HG03025 (cell line): Measurements from ENCODE around the gene FUT1.

Experiments
- ATAC-seq: cut with Tn5 transposase; IDR thresholded peaks from one replicate; pipeline ENCODE4 v1.9.1; 2021; ENCODE audit warnings: mild to moderate bottlenecking, moderate library complexity; ENCODE audit not compliant: unreplicated experiment, low FRiP score

Gene FUT1

DNA sequence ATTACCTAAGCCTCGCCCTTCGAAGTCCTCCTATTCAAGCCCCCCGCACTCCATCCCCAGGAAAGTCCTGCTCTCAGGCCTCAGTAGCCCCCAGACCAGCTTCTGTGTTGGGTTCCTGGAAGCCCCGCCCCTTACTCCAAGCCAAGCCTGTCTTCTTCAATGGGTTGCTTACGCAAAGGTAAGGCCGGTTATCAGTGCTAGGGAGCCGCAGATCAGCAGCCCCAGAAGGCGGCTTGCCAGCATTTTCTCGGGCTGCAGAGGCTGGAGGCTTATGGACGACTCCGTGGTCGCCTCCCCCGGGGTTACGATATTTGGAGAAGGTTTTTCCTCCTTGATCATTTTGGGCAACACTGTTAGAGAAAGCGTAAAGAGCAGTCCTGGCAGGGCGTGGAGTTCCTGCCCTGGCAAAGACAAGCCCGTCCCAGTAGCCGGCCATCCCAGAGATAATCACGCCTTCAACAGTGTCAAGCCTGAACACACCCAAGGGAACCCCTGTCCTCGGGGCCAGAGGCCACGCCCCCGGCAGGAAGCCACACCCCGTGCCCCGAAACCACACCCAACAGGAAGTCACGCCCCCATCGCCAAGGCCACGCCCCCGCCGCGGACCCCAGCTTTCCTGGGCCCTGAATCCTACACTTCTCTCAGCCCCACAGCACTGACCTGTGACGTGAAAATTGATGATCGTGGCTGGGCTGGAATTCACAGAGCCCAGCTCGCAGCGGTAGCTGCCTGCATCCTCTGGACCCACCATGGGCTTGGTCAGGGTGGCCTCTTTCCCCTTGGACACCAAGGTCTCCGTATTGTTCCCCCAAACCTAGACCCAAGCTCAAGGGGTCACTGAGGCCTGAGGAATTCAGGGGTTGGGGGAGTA, 11.1 kb downstream of the FUT1 start:
- no peak for ATAC-seq

DNA sequence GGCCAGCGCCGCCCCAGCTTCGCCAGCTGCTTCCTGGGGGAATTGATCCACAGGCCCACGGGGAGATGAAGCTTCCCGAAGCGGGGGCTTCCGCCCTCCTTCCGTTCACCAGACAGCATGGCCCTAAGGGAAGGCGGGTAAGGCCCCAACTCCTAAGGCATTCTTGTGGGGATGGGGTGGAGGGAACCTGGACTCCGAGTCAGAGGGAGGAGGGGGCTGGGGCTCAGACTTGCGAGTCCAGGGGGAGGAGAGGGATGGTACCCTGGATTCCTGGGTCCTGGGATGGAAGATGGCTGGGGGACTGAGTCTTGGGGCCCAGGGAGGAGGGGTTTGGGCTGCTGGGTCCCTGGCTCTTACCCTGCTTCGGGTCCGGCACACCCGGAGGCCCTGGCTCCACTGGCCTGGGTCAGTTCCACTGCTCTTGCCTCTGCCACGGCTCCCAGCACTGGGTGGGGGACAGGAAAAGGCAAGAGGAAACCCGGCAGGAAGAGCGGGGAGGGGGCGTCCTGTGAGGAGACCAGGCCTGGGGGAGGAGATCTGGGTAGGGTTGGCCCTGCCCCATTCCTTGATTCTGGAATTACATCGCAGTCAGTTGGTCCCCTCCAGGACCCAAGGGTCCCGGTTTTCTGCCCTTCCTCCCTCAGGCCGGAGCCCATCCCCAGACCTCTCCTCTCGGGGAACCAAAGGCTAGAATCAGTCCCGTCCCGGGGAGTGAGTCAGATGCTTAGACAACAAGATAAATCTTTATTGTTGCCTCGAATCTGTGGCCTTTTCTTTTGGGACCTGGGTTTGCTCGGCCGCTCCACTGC, 12.1 kb downstream of the FUT1 start, which contains the start of gene RASIP1:
Gene RASIP1 (minus strand): TSS at position 447 of the 809 bp plus-strand sequence. CDS start 328 bp downstream, at position 119.
- no peak for ATAC-seq

DNA sequence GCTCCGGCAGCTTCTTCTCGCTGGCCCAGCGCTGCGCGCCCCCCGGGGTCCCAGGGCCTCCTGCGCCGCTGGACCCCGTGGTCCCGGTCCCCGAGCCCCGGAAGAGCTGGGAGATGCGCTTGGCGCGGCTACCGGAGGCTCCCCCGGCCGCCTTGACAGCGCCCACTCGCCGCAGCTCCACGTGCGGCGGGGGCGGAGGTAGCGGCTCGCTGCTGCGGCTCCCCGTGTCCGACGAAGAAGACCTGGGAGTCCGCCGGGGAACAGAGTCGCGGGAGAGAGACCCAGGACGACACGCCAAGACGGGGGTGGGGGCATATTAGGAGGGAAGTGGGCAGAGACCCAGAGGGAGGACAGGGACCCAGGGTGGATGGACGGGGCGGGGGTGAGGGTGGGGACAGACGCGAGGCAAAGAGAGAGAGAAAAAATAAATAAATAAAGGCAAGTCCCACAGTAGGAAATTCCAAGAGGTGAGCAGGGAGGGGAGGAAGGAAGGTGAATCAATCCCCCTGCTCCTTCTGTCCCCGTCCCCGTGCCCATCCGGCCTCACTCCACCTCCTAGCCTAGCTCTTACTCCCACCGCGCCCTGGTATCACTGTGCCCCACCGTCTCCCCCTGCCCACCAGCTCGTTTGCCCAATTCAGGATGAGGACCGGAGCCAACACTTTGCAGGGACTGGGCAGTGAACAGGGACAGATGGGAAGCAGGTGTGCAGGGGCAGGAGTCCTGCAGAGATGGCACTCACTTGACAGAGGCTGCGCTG, 12.9 kb downstream of the FUT1 start:
- ATAC-seq = no peak

DNA sequence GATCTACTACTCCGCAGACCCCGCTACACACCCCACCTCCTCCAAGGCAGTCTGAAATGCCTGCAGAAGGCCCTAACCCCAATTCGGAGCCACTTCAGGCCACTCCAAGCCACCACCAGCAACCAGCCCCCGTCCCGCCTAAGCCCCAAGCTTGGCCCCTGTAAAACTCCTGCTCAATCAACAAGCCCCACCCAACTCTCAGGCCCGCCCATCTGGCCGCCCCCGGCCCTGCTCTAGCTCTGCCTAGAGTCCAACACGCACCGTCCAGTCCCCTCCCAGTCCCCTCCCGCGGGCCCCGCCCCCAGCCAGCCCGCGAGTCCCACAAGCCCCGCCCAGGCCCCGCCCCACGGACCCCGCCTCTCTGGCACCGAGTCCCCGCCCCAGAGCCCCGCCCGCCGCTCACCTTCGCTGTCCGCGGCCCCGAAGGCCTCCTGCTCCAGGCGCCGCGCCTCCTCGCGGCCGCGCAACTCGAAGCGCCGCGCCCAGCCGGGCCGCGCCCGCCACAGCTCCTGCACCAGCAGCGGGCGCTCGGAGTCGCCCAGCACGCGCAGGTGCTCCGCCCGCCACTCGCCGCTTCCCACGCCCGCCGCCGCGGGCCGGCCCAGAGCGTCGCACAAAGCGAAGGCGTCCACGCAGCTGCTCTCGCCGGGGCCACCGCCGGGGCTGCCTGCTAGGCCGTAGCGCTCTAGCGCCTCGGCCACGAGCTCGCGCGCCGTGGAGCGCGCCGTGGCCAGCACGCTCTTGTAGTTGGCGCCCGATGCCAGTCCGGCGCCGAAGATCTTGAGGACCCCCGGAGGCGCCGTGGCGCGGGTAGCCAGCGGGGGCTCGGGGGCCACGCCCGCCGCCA, 13.7 kb downstream of the FUT1 start:
- ATAC-seq = no peak

DNA sequence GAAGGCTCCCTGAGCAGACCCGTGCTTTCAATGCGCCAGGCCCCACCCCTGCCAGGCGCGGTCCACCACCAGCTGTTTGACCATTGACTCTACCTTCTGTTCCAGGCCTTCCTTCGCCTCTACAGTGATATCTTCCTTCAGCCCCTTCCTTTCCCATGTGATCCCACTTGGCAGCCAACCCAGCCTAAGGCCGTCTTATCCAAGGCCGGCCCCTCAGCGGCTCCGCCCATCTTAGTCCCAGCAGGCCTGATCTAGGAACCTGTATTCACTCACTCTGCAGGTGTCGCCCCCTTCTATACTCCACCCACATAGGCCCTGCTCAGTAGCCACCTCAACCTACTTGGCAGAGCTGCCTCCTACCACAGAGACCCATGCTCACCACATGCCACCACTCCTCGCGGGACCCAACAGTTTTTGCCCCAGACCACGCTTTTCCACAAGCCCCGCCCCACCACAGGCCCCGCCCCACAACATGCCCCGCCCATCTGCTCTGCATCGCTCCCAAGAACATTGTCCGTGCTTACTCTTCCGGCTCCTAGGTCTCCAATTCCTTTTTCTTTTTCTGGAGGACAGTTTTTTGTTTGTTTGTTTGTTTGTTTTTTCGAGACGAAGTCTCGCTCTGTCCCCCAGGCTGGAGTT, 15.0 kb downstream of the FUT1 start:
- no peak for ATAC-seq

DNA sequence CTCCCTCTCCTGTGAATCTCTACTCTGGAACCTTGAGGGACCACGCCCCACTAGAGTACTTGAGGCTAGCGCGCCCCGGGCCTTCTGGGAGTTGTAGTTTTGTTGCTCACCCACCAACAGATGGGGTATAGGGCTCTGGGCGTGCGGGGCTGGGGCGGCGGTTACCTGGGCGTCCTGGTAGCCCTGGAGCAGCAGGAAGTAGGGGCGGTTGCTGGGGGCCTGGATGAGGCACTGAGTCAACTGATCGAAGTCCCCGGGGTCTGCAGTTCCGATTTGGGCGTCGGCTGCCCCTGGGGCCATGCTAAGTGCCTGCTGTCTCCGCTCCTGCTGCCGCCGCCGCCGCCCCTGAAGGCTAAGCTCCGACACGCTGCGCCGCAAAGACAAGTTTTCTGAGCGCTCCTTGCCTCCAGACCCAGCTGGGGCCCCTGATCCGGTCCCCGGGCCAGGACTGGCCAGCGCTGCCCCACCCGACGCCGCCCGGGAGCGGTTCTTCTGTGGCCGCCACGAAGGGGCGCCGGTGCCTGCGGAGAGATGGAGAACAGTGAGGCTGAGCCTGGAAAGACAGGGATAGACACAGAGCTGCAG, 17.3 kb downstream of the FUT1 start:
- ATAC-seq = no peak

DNA sequence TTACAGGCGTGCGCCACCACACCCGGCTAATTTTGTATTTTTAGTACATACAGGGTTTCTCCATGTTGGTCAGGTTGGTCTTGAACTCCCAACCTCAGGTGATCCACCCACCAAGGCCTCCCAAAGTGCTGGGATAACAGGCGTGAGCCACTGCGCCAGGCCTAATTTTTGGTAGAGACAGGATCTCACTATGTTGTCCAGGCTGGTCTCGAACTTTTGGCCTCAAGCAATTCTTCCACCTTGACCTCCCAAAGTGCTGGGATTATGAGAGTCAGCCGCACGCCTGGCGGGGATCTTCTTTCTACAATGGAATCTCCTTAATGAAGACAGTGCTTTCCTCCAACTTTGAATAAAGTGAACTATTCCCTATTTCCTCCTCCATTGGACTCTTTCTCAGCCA, 17.8 kb downstream of the FUT1 start:
- no peak for ATAC-seq

DNA sequence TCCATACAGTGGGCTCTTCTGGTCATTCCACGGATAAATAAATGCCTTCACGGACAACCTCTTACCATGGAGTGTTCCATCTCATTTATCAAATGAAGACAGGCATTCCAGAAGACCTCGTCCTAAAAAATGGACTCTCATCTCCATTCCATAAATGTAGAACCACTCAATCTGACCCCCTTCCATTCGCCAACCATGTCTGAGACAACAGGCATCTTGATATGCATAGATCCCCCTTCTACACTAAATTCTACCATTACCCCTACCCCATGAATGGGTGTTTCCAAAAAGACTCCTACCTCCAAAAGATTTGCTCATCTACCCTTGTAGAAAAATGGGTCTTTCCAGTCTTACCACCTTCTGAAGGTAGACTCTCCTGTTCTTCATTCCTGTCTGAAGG, 21.0 kb downstream of the FUT1 start:
- no peak for ATAC-seq

DNA sequence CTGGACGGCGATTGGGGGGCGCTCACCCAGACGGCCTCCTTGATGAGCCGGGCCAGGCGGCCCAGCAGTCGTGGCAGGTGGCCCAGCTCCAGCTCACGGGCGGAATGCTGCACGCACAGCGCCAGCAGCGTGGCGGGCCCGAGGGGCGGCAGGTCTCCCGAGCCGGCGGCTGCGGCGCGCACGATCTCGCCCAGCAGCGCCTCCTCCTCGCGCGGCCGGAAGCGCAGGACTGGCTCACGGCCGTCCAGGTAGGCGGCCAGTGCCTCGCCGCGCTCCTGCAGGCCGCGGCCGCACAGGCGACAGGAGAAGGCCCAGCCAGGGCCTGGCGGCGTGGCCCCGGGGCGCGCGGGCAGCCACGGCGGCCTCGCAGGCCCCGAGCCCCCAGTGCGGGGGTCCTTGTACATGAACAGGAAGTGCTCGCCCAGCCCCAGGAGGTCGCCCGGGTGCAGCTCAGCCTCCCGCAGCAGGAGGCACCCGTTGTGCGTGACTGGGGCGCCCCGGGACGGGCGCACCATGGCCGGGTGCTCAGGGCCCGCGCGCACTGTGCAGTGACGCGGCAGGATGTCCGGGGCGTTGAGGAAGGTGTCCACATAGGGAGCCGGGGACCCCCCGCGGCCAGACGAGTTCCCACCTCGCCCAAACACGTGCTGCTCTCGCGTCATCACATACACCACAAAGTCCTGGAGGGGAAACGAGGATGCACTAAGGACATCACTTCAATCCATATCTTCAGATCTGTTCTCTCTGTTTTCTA, 23.4 kb downstream of the FUT1 start:
- ATAC-seq = no peak

DNA sequence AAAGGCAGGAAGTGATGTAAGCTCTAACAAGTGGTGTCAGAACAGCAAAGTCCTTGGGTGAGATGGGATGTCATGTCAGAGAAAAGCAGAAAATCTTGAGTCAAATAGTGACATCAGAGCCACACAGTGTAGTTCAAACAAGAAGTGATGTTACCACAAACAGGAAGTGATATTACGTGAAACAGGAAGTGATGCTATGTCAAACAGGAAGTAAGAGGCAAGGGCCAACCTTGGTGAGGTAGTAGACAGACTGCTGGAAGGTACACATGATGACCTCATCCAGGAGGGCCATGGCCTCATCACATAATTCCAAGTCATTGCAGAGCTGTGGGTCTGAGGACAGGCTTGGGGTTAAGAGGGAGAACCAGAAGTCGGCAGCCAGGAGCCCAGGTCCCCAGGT, 25.9 kb downstream of the FUT1 start:
- no peak for ATAC-seq

DNA sequence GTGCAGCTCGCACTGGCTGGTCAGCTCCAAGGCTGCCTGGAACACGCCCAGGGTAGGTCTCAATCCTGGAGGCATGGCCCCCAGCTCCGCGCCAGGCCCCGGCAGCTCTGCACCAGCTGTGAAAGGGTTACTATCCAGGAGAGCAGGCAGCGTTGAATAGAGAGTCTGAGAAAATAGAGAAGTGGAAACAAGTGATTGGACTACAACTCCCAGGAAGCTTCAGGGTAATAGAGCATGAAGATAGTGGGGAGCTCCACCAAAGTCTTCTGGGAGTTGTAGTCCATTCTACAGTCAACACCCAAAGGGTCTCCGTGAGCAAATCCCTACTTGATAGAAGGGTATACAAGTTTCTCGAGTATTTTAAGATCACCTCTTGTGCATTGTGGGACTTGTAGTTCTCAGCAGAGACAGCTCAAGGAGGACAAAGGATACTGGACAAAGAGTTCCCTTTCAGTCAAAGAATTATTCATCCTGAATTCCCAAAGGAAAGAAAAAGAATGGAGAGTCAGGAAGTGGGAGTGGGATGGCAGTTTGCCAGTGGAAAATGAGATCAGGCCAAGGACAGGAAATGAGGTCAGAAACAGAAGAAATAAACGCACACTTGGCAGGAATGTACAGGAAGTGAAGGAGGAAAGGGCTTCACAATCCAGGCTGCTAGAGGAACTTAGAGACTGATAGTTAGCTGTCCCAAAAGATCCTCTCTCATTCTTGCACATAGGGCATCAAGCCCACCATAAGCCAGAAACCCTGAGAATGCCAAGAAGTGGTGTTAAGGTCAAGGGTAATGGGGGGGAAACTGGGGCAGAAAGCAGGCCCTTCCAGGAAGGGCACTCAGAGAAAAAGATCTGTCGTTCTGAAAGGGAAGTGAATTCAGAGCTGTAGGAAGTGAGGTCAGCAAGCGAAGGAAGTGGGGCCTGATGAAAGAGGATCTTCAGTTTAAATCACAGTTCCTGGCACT, 27.4 kb downstream of the FUT1 start:
- ATAC-seq = no peak

DNA sequence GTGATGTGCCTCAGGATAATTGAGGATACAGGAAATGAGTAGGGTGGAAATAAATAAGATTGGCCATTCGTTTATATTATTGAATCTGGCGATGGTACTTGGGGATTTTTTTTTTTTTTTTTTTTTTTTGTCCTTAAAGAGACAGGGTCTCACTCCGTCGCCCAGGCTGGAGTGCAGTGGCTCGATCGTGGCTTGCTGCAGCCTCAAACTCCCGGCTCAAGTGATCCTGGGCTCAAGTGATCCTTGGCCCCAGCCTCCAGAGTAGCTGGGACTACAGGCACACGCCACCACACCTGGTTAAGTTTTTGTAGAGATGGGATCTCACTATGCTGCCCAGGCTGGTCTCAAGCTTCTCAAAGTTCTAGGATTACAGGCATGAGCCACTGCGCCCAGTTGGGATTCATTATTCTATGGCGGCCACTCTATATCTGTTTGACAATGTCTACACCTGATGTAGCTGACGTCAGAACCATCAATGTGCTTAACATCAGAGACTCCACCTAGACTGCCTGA, 30.2 kb downstream of the FUT1 start:
- no peak for ATAC-seq

DNA sequence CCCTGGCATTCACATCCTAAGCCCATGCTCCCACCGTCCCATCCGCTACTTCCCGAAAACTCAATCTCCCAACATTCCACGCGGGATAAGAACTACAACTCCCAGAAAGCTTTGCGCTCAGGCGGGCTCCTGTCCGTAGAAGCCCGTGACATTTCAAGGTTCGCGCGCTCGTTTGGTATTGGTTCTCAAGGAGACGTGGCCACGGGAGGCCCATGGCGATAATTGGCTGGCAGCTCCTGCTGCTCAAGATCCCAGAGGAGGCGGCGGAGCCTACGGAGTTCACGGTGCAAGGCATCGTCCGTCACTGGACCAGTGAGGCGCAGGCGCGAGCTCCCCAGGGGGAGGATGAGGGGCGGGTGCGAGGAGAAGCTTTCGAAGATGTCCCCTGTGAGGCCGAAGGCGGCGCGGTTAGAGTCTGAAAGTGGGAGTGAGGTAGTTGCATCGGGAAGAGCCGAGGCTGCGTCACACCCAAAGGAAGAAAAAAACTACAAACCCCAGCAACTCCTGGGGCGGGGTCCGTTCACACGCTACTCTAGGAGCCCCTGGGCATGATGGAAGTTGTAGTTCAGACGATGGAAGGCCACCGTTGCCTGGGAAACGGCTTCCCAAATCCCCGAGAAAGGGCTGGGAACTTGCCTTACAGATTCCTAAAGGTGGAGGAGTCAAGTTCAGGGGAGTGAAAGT, 31.7 kb downstream of the FUT1 start:
- peak; percentile 79 for ATAC-seq

DNA sequence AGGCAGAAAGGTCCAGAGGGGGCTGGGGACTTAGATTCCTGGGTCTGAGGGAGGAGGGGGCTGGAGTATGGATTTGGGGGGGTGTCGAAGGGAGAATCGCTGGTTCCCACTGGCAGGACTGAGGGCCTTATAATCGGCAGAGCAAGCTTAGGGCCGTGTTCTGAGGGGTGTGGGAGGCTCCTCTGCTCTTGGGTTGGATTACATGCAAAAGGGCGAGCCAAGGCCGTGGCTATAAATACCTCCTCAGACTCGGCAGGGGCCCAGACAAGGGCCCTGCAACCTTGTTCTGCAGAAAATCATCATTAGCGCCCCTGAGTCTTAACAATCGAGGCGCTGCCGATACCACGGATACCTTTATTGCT, 32.2 kb downstream of the FUT1 start:
- no peak for ATAC-seq

DNA sequence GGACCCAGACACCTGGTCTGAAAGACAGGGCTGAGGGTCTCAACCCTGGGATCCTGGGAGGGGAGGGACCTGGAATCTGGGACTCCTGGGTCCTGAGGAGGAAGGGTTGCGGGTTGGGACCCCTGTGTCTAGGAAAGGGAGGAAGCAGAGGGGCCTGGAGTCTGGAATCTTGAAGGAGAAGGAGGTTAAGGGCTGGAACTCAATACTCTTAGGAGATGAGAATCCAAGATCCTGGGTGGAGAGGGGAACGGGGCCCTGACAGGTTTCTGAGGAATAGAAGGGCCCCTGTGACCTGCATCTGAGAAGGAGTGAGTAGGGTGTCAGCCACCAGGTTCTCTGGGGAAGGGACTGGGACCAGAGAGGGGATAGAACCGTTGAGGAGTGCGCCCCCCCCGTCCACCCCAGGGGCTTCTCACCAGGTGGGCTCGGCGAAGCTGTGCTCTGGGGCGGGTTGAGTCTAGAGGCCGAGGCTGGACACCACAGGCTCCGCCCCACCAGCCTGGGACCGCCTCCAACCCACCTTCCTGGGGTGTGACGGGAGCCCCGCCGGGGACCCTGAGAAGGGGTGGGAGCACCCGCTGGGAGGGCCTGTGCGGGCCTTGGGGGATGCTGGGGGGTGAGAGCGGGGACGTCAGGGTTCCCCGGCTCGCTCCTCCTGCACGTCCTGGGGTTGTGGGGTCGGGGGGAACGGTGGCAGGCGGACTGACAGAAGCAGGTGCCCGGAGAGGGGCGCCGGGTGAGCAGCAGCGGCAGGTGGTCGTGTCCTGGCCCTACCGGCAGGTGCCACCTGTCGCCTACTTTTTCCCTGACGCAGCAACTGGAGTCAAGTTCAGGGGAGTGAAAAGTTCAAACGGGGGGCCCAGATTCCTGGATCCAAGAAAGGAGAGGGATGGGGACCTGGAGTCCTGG, 32.9 kb downstream of the FUT1 start, which contains the start of gene MAMSTR:
Gene MAMSTR (minus strand): TSS at position 463 of the 909 bp plus-strand sequence. CDS start 694 bp downstream, outside the sequence.
- ATAC-seq = no peak
